ENCODE measurements around the gene RC3H2.

RC3H2 gene

GRCh38 chr9:122807271-122807900, 97.8 kb downstream of the RC3H2 start:
- no peak for TF ChIP-seq CTCF (IDR thresholded peaks at IDR 0.05)
- Mint-ChIP-seq H3K4me3 (no peak overlapping the region), H3K9me3 (peaks cover 34% of the 10 kb centered on the region), H3K4me1 (peaks cover 5% of the 10 kb centered on the region), H3K36me3 (ENCODE audit: low read depth) (no peaks in the 10 kb centered on the region), H3K27ac (peak overlapping the region; percentile 26), H3K27me3 (ENCODE audit: low read depth, poor library complexity) (peaks cover 10% of the 10 kb centered on the region)
- DNase-seq = no peak

GRCh38 chr9:122806661-122807060, 98.5 kb downstream of the RC3H2 start:
- Mint-ChIP-seq H3K27ac (no peak overlapping the region), H3K27me3 (ENCODE audit: low read depth, poor library complexity) (peaks cover 10% of the 10 kb centered on the region), H3K4me1 (peaks cover 5% of the 10 kb centered on the region), H3K36me3 (ENCODE audit: low read depth) (no peaks in the 10 kb centered on the region), H3K4me3 (no peak overlapping the region), H3K9me3 (peaks cover 39% of the 10 kb centered on the region)
- DNase-seq = no peak
- no peak for TF ChIP-seq CTCF (IDR thresholded peaks at IDR 0.05)

DNA sequence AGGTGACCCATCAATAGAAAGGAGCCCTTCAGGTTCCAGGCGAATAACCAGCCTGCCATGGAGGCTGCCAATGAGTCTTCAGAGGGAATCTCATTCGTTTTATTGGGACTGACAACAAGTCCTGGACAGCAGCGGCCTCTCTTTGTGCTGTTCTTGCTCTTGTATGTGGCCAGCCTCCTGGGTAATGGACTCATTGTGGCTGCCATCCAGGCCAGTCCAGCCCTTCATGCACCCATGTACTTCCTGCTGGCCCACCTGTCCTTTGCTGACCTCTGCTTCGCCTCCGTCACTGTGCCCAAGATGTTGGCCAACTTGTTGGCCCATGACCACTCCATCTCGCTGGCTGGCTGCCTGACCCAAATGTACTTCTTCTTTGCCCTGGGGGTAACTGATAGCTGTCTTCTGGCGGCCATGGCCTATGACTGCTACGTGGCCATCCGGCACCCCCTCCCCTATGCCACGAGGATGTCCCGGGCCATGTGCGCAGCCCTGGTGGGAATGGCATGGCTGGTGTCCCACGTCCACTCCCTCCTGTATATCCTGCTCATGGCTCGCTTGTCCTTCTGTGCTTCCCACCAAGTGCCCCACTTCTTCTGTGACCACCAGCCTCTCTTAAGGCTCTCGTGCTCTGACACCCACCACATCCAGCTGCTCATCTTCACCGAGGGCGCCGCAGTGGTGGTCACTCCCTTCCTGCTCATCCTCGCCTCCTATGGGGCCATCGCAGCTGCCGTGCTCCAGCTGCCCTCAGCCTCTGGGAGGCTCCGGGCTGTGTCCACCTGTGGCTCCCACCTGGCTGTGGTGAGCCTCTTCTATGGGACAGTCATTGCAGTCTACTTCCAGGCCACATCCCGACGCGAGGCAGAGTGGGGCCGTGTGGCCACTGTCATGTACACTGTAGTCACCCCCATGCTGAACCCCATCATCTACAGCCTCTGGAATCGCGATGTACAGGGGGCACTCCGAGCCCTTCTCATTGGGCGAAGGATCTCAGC, 104.8 kb downstream of the RC3H2 start, which contains the start of gene OR1K1:
Gene OR1K1 (plus strand): TSS at position 58 of the 995 bp plus-strand sequence. CDS start 0 bp downstream, at position 58.
- no peak within 1 kb of the TSS for H3K4me3 Mint-ChIP-seq
- TF ChIP-seq CTCF (IDR thresholded peaks at IDR 0.05) = no peak
- H3K36me3 Mint-ChIP-seq (ENCODE audit: low read depth) = no peaks in the 10 kb centered on the region
- H3K4me1 Mint-ChIP-seq = no peaks in the 10 kb centered on the region
- no peak for DNase-seq
- H3K27me3 Mint-ChIP-seq (ENCODE audit: low read depth, poor library complexity) = peaks cover 18% of the 10 kb centered on the region
- H3K27ac Mint-ChIP-seq = no peak within 1 kb of the TSS
- peaks cover 44% of the 10 kb centered on the region for H3K9me3 Mint-ChIP-seq

DNA sequence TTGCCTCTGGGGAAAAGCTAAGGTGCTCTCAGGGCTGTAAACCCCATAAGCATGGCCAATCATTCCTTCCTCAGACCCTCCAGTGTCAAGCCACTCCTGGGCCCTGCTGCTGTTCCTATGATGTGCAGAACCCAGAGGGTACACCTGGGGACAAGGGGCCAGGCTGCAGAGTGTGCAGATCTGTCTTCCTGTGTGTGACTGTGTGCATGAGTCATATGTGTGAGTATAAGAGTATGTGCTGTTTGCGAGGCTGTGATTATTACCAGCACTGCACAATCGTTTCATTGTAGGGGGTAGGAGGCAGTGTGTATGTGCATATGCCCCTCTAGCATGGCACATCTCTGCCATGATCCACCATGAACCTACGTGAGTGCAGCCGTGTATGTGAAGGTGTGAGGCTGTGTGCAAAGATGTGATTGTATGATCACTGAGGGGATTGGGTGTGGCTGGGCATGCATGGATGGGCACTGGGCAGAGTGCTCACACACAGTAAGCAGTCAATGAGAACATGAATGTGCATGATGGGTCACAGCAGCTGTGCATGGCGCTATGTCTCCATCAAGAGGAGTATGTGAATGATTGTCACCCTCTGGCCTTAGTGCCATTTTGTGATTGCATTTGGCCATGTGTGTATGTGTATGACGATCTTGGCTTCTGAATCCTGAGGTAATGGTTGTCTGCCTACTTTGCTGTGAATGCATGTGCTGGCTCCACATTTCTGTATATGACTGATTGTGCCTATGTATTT, 107.7 kb downstream of the RC3H2 start:
- Mint-ChIP-seq H3K27me3 (ENCODE audit: low read depth, poor library complexity) (peaks cover 14% of the 10 kb centered on the region), H3K9me3 (peaks cover 45% of the 10 kb centered on the region), H3K4me3 (no peak overlapping the region), H3K36me3 (ENCODE audit: low read depth) (no peaks in the 10 kb centered on the region), H3K4me1 (no peaks in the 10 kb centered on the region), H3K27ac (no peak overlapping the region)
- DNase-seq = no peak
- TF ChIP-seq CTCF (IDR thresholded peaks at IDR 0.05) = no peak

Data from nephron progenitor cell (in vitro differentiated cells).